Left hindlimb (tissue), 1 donor: ENCODE measurements around the gene EFNB3.

Source experiments
- DNase-seq: peaks from one replicate; pipeline ENCODE4 v3.0.0-alpha.2; 2018

The EFNB3 gene, protein sequence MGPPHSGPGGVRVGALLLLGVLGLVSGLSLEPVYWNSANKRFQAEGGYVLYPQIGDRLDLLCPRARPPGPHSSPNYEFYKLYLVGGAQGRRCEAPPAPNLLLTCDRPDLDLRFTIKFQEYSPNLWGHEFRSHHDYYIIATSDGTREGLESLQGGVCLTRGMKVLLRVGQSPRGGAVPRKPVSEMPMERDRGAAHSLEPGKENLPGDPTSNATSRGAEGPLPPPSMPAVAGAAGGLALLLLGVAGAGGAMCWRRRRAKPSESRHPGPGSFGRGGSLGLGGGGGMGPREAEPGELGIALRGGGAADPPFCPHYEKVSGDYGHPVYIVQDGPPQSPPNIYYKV

GRCh38 chr17:7704601-7705268 lies at the start of gene EFNB3:
TSS of gene EFNB3 (plus strand) at chr17:7705202. CDS start at chr17:7705599, 397 bp downstream.
- peak; percentile 71 for DNase-seq

DNA sequence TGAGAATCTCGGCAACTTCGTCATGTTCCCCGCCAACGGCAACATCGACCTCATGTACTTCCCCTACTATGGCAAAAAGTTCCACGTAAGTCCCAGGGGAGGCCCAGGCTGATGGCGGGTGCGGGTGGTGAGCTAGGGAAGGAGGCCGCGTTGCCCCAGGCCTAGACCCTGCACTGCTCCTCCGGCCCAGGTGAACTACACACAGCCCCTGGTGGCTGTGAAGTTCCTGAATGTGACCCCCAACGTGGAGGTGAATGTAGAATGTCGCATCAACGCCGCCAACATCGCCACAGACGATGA lies 49.5 kb upstream of the EFNB3 start:
- no peak for DNase-seq

- peak; percentile 55 for DNase-seq
Measured at GRCh38 chr17:7656958-7657609, 47.9 kb upstream of the EFNB3 start.

GRCh38 chr17:7667656-7668406 lies 37.2 kb upstream of the EFNB3 start:
- DNase-seq, result peak; percentile 61

DNA sequence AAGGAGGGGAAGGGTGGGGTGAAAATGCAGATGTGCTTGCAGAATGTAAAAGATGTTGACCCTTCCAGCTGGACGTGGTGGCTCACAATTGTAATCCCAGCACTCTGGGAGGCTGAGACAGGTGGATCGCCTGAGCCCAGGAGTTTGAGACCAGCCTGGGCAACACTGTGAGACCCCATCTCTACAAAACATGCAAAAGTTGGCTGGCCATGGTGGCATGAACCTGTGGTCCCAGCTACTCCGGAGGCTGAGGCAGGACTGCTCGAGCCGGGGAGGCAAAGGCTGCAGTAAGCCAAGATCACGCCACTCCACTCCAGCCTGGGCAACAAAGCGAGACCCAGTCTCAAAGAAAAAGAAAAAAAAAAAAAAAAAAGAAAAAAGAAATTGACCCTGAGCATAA lies 36.5 kb upstream of the EFNB3 start:
- no peak for DNase-seq

- DNase-seq, result no peak
Measured at GRCh38 chr17:7673239-7673638, 31.8 kb upstream of the EFNB3 start.

GRCh38 chr17:7674934-7675333 lies 30.1 kb upstream of the EFNB3 start:
- no peak for DNase-seq

DNA sequence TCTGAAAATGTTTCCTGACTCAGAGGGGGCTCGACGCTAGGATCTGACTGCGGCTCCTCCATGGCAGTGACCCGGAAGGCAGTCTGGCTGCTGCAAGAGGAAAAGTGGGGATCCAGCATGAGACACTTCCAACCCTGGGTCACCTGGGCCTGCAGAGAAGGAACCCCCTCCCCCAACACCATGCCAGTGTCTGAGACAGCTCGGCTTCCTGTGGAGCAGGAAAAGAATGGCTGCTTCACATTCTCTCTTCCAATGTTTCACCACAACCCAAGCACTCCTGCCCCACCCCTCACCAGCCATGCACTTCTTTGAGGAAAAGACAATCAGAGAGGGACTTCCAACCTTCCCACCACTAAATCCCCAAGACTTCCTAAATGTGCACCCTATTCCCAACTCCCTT lies 28.5 kb upstream of the EFNB3 start:
- no peak for DNase-seq

DNA sequence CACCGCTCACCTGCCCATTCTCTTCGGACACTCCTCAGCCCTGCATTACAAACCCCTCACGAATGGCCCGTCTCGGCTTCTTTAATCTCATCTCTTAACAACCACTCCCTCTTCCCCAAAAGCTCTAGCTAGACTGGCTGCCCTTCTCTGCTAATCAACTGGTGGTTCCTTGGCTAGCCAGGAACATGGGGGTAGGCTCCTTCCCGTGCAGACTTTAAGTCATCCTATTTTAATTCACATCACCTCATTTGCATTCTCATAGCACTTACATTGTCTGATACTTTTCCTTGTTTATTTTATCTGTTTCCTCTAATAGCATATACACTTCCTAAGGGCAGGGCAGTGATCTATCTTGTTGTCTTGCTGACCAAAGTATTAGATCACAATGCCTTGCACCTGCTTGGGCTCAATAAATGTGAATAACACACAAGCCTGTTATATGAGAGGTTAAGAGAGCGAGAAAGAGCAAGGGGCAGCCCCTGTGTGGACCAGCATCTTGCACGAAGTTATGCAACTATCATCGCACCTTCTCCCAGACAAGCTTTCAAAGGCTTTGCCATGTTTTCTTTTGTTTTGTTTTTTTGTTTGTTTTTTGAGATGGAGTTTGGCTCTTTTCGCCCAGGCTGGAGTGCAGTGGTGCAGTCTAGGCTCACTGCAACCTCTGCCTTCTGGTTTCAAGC lies 27.5 kb upstream of the EFNB3 start:
- DNase-seq, result no peak

DNA sequence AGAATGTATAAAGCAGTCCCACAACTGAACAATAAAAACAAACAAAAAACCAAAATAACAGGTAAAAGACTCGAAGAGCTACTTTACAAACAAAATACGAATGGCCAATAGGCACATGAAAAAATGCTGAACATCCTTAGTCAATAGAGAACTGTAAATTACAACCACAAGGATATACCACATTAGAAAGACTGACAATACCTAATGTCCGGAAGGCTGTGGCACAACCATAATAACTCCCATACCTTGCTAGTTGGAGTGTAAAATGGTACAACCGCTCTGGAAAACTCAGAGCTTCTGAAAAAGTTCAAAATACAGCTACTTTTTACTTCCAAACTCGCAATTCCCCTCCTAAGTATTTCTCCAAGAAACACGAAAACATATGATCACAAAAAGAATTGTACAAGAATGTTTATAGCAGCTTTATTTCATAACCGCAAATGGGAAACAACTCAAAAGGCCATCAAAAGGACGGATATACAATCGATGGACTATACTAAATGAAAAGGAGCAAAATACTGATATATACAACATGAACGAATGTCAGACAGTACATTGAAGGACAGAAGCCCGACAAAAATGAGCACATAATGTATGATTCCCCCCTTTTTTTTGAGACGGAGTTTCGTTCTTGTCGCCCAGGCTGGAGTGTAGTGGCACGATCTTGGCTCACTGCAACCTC lies 20.0 kb upstream of the EFNB3 start:
- no peak for DNase-seq

DNA sequence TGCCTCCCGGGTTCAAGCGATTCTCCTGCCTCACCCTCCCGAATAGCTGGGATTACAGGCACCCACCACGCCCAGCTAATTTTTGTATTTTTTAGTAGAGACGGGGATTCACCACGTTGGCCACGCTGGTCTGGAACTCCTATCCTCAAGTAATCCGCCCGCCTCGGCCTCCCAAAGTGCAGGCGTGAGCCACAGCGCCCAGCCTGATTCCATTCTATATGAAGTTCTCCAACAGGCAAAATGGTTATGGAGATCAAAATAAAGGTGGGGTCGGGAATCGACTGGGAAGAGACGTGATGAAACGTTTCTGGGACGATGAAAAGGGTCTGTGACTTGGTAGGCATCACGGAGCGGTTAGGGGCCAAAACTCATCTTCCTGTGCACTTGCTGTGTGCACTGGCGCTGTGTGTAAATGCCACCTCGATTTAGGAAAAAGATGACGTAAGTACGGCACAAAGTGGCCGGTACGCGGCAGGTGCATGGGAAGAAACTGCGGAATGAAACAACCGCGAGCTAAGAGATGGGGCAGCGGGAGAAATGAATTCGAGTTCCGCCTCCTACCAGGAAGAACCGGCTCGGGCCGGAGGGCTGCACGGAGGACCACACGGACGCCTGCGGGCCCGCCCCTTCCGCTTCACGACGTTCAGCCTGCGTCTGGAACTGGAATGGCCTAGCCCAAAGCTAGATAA lies 19.3 kb upstream of the EFNB3 start:
- DNase-seq, result peak; percentile 94

- DNase-seq, result peak; percentile 90
Measured at GRCh38 chr17:7686222-7687071, 18.6 kb upstream of the EFNB3 start.

GRCh38 chr17:7687072-7687907 lies 17.7 kb upstream of the EFNB3 start, which contains the start of gene TP53:
TSS of gene TP53 (minus strand) at chr17:7687490. CDS start at chr17:7676594, 10,896 bp downstream.
- DNase-seq, result peak; percentile 91

DNA sequence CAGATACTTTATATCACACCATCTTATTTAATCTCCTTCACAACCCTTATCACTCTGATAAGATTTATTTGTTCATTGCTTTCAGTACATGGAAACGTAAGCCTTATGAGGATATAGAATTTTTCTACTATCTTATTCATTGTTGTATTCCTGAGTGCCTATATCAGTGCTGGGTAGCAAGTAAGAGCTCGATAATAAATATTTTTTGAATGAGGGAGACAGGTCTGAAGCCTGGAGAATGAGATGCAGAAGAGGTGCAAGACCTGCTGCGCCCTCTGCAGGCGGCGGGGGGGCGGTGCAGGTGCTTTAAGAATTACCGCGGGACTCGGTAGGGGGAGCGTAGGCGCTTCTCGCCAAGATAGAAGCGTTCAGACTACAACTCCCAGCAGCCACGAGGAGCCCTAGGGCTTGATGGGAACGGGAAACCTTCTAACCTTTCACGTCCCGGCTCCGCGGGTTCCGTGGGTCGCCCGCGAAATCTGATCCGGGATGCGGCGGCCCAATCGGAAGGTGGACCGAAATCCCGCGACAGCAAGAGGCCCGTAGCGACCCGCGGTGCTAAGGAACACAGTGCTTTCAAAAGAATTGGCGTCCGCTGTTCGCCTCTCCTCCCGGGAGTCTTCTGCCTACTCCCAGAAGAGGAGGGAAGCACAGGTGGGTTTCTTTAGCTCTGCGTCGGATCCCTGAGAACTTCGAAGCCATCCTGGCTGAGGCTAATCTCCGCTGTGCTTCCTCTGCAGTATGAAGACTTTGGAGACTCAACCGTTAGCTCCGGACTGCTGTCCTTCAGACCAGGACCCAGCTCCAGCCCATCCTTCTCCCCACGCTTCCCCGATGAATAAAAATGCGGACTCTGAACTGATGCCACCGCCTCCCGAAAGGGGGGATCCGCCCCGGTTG lies 16.8 kb upstream of the EFNB3 start, which contains the start of gene WRAP53:
TSS of gene WRAP53 (plus strand) at position 570 of the 900 bp plus-strand sequence. CDS start at position 742, 172 bp downstream.
- peak; percentile 99 for DNase-seq

GRCh38 chr17:7688808-7689316 lies 16.1 kb upstream of the EFNB3 start:
- no peak for DNase-seq

GRCh38 chr17:7695586-7695985 lies 9.4 kb upstream of the EFNB3 start:
- no peak for DNase-seq

GRCh38 chr17:7697828-7698588 lies 7.0 kb upstream of the EFNB3 start:
- DNase-seq, result no peak
